GM18519 (cell line): ENCODE results near the gene IL24.
"Not testable (repeated sequence)": the region's sequence is repeated elsewhere in the genome, so short reads cannot be mapped to it uniquely, and the experiment has no call there.

Experiments
- ATAC-seq: cut with Tn5 transposase; IDR thresholded peaks from one replicate; pipeline ENCODE4 v1.9.1; 2021; ENCODE audit warnings: mild to moderate bottlenecking, moderate library complexity; ENCODE audit not compliant: unreplicated experiment, low FRiP score

The IL24 gene, protein sequence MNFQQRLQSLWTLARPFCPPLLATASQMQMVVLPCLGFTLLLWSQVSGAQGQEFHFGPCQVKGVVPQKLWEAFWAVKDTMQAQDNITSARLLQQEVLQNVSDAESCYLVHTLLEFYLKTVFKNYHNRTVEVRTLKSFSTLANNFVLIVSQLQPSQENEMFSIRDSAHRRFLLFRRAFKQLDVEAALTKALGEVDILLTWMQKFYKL

GRCh38 chr1:206897175-206897574, at the start of gene IL24:
Gene IL24, plus strand, starts transcription at chr1:206897443. Its CDS starts 390 bp downstream, at chr1:206897833.
- no peak for ATAC-seq

GRCh38 chr1:206847946-206848345, 49.3 kb upstream of the IL24 start:
- ATAC-seq = no peak

DNA sequence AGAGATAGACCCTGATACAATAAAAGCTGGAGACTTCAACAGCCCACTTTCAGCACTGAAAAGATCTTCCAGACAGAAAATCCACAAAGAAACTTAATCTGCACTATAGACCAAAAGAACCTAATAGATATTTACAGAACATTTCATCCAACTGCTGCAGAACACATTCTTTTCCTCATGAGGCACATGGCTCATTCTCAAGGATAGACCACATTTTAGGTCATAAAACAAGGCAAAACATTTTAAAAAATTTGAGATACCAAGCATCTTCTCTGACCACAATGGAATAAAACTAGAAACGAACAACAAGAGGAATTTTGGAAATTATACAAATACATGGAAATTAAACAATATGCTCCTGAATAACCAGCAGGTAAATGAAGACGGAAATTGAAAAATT, 46.8 kb upstream of the IL24 start:
- ATAC-seq = no peak

DNA sequence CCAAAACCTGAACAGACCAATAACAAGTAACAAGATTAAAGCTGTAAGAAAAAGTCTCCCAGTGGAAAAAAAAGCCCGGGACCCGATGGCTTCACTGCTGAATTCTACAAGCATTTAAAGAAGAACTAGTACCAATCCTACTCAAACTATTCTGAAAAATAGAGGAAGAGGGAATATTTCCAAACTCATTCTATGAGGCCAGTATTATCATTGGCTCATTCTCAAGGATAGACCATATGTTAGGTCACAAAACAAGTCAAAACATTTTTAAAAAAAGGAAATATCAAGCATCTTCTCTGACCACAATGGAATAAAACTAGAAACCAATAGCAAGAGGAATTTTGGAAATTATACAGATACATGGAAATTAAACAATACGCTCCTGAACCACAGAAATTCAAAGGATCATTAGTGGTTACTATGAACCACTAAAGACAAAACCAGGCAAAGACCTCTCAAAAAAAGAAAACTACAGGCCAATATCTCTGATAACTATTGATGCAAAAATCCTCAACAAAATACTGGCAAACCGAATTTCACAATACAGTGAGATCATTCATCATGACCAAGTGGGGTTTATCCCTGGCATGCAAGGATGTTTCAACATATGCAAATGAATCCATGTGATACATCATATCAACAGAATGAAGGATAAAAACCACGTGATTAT, 45.8 kb upstream of the IL24 start:
- ATAC-seq = no peak

GRCh38 chr1:206852662-206853061, 44.6 kb upstream of the IL24 start:
- not testable (repeated sequence) for ATAC-seq

DNA sequence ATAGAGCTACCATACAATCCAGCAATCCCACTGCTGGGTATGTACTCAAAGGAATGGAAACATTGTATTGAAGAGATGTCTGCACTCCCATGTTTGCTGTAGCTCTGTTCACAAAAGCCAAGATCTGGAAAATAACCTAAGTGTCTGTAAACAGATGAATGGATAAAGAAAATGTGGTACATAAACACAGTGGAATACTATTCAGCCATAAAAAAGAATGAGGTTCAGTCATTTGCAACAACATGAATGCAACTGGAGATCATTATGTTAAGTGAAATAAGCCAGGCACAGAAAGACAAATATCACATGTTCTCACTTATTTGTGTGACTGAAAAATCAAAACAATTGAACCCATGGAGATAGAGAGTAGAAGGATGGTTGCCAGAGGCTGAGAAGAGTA, 43.5 kb upstream of the IL24 start:
- not testable (repeated sequence) for ATAC-seq

DNA sequence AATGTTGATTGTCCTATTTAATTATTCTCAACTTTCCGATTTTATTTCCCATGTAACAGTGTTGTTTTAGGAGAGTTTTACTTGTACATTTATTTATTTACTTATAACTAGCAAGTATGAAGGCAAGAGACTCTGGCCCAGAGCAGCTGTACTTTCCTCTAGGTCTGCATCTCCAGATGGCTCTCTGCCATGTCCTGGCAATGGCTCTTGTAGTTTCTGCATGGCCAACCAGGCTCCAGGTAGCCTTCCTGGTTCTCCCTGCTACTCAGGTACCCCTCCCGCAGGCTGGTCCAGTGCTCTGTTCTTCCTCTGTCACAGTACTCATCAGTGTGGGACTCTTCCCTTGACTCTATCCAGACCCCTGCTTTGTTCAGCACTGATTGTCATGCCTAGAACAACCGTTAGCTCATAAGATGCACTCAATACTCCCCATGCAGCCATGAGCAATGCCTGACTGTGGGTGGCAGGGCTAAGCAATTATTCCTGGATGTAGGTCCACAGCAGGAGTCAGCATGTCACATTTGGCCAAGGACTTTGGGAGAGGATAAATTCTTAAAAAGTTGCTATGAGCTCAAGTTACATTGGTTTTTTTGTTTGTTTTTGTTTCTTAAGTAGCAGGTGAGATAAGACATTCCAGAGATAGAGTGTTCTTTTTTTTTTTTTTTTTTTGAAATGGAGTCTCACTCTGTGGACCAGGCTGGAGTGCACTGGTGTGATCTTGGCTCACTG, 42.7 kb upstream of the IL24 start:
- no peak for ATAC-seq

- no peak for ATAC-seq
Measured at GRCh38 chr1:206855859-206856258, 41.4 kb upstream of the IL24 start.

- no peak for ATAC-seq
Measured at GRCh38 chr1:206856674-206857464, 40.4 kb upstream of the IL24 start.

GRCh38 chr1:206859082-206859521, 38.1 kb upstream of the IL24 start:
- ATAC-seq = no peak

- ATAC-seq = no peak
Measured at GRCh38 chr1:206860165-206860564, 37.1 kb upstream of the IL24 start.

DNA sequence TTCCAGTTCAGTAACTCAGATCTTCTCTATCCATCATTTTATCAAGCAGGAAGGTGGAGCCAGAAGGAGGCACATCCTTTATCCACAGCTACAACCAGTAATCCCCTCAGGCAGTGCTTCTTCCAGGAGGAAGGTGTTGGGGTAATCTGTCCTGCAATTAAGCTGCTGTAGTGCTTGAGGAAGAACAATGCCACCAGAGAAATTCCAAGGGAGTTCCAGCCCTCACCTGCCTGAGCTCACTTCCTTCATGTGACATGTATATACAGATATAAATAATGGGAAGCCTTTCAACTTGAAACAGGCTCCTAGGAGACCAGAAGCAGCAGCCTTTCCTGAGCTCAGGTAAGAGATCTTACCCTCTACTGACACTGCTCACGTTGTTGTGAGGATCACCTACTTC, 34.0 kb upstream of the IL24 start:
- ATAC-seq = no peak

GRCh38 chr1:206864939-206865671, 32.1 kb upstream of the IL24 start, which contains the start of gene IL20:
Gene IL20, plus strand, starts transcription at chr1:206865623. Its CDS starts 230 bp downstream, at chr1:206865853.
- no peak for ATAC-seq

GRCh38 chr1:206866062-206866461, 31.2 kb upstream of the IL24 start:
- no peak for ATAC-seq

GRCh38 chr1:206867239-206867638, 30.0 kb upstream of the IL24 start:
- no peak for ATAC-seq

- ATAC-seq = no peak
Measured at GRCh38 chr1:206867716-206868115, 29.5 kb upstream of the IL24 start.

DNA sequence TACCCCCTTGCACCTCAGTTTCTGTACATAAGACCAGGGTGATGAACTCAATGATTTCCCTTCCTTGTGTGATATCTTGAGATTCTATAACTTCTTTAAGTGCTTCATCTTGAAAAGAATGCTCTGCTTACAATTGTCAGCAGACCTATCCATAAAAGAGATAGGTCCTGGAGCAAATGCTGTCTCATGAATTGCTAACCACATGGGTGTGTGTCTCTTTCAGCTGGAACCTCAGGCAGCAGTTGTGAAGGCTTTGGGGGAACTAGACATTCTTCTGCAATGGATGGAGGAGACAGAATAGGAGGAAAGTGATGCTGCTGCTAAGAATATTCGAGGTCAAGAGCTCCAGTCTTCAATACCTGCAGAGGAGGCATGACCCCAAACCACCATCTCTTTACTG, 29.0 kb upstream of the IL24 start:
- no peak for ATAC-seq

- no peak for ATAC-seq
Measured at GRCh38 chr1:206872139-206872538, 25.1 kb upstream of the IL24 start.

DNA sequence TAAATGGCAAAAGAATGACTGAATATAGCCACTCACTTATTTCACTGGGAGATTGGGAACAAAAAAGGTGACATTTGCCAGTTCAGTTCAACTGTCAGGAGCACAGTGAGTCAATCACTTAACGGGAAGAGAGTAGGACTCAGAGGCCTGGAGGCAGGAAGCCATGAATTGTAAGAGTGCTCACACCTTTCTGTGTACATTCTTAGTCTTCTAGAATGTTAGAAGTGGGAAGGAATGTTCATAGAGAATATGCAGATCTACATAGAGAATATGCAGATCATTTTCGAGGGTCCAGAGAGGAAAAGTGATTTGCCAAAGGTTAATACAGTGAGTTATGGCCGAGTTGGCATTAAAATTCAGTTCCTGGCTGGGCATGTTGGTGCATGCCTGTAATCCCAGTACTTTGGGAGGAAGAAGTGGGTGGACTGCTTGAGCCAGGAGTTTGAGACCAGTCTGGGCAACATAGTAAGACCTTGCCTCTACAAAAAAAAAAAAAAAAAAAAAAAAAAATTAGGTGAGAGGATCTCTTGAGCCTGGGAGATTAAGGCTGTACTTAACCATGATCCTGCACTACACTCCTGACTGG, 23.5 kb upstream of the IL24 start:
- no peak for ATAC-seq
